HepG2 (cell line): ENCODE data around the gene RNU5B-1. TPM values are rescaled to one million over a fixed set of nuclear protein-coding genes. Genes with fewer than 3 reads are reported as not detected.

Source experiments
- ATAC-seq: fragments of 200-7000 bp; cut with Tn5 transposase; 3 replicates; pipeline ENCODE4 v1.9.1; 2020; ENCODE audit warnings: mild to moderate bottlenecking, moderate library complexity
- BruUV-seq: library from RNA; stranded (reverse); fragments of 400-500 nt; replicated peaks from 2 replicates; lab custom pipeline; 2021; lab: Mats Ljungman, UMichigan
- CTCF ChIA-PET: fragments of 300-600 bp; formaldehyde crosslinking; extraction: SDS; loops from one replicate; lab custom pipeline; 2021; ENCODE audit warnings: low total read pairs, inconsistent platforms, low intra/inter-chr PET ratio; lab: Yijun Ruan, JAX
- POLR2A ChIA-PET: fragments of 350-600 bp; sonication (Branson Sonifier 250); formaldehyde crosslinking; loops from one replicate; lab custom pipeline; 2020; ENCODE audit warnings: antibody characterized with exemption, inconsistent platforms; lab: Yijun Ruan, JAX
- DNase-seq: peaks from one replicate; pipeline ENCODE4 v3.0.0-alpha.2; 2015; ENCODE audit warnings: low spot score
- FAIRE-seq: peaks from 3 replicates; lab custom pipeline; 2011; peaks lifted over from hg19 to GRCh38; lab: Jason Lieb, UNC
- H2AFZ ChIP-seq: one replicate; pipeline ENCODE4 v1.6.1; 2011; ENCODE audit warnings: low read length, inconsistent platforms
- H3K27ac ChIP-seq: fragments of 300-600 bp; 3 replicates; pipeline ENCODE4 v1.8.0; 2011; ENCODE audit warnings: mixed run types, mild to moderate bottlenecking, mixed read lengths, low read length, inconsistent platforms; ENCODE audit not compliant: insufficient read depth; ENCODE audit errors: extremely low read length
- H3K27me3 ChIP-seq, 2 experiments: fragments of 200-600 bp in 1 of 2; 2 replicates in 1 of 2; 3 replicates in 1 of 2; pipeline versions ENCODE4 v1.6.0 to v1.8.0; 2011; ENCODE audit warnings: low read length in 2 of 2, mild to moderate bottlenecking in 2 of 2, moderate library complexity in 2 of 2, inconsistent platforms in 1 of 2; ENCODE audit not compliant: insufficient read depth in 2 of 2, control insufficient read depth in 1 of 2
- H3K36me3 ChIP-seq, 2 experiments: fragments of 200-600 bp in 1 of 2; replicated peaks in 1 of 2; 2 replicates in 1 of 2; 3 replicates in 1 of 2; pipeline versions ENCODE4 v1.5.1 to v1.8.0; 2011; ENCODE audit warnings: low read length in 2 of 2, inconsistent platforms in 1 of 2; ENCODE audit not compliant: insufficient read depth in 2 of 2, control insufficient read depth in 1 of 2
- H3K4me1 ChIP-seq: 2 replicates; pipeline ENCODE4 v1.5.1; 2012; ENCODE audit warnings: low read length, inconsistent platforms; ENCODE audit not compliant: insufficient read depth
- H3K4me2 ChIP-seq: 2 replicates; pipeline ENCODE4 v1.6.0; 2011; ENCODE audit warnings: low read depth, low read length, inconsistent platforms
- H3K4me3 ChIP-seq, 3 experiments: fragments of 200-600 bp in 1 of 3; sonication (generic), shearing (Covaris generic) in 1 of 3; replicated peaks in 1 of 3; 2 replicates each; pipeline ENCODE4 v1.5.1; 2011 to 2016; ENCODE audit warnings: low read length in 3 of 3, inconsistent platforms in 2 of 3, low read depth in 2 of 3, mild to moderate bottlenecking in 2 of 3, control low read depth in 1 of 3, mixed read lengths in 1 of 3; ENCODE audit not compliant: insufficient read depth in 1 of 3
- H3K79me2 ChIP-seq: one replicate; pipeline ENCODE4 v1.6.1; 2011; ENCODE audit warnings: low read length, inconsistent platforms; ENCODE audit not compliant: insufficient read depth
- H3K9ac ChIP-seq: 2 replicates; pipeline ENCODE4 v1.6.0; 2011; ENCODE audit warnings: mild to moderate bottlenecking, low read depth, low read length, inconsistent platforms; ENCODE audit not compliant: insufficient read depth
- H3K9me3 ChIP-seq: 2 replicates; pipeline ENCODE4 v1.5.1; 2012; ENCODE audit warnings: mild to moderate bottlenecking, low read length
- H4K20me1 ChIP-seq: 2 replicates; pipeline ENCODE4 v1.6.0; 2011; ENCODE audit warnings: inconsistent platforms, mild to moderate bottlenecking, low read length, moderate library complexity; ENCODE audit not compliant: insufficient read depth
- AGO2 ChIP-seq: fragments of 200-400 bp; formaldehyde crosslinking; optimal IDR thresholded peaks from 2 replicates; pipeline ENCODE3; 2017; ENCODE audit warnings: mild to moderate bottlenecking, low read depth, low read length, moderate library complexity
- DMAP1 ChIP-seq: IDR thresholded peaks from 2 replicates; pipeline ENCODE4 v1.6.1; 2016
- RBM22 ChIP-seq: fragments of 200-400 bp; formaldehyde crosslinking; optimal IDR thresholded peaks from 2 replicates; pipeline ENCODE3; 2017; ENCODE audit warnings: mild to moderate bottlenecking, low read length, moderate library complexity
- REPIN1 ChIP-seq: sonication (generic); formaldehyde crosslinking; IDR thresholded peaks from 2 replicates; pipeline ENCODE4 v1.8.0; 2022; ENCODE audit warnings: missing genetic modification reagents, low read depth, mild to moderate bottlenecking, borderline replicate concordance
- ZNF879 ChIP-seq: sonication (generic); formaldehyde crosslinking; IDR thresholded peaks from 2 replicates; pipeline ENCODE4 v1.8.1; 2023; ENCODE audit warnings: missing genetic modification reagents
- ZSCAN12 ChIP-seq: sonication (generic); formaldehyde crosslinking; IDR thresholded peaks from 2 replicates; pipeline ENCODE4 v1.9.0; 2021; ENCODE audit warnings: mild to moderate bottlenecking, missing genetic modification reagents
- WGBS: methylation state at CpG from one replicate; pipeline ENCODE4 v1.1.6; 2017; ENCODE audit warnings: low lambda C conversion rate; 5-methylcytosine and 5-hydroxymethylcytosine counted together
- in situ Hi-C: cut with HindIII; loops from 2 replicates; pipeline ENCODE4 v1.10.0; 2017; ENCODE audit warnings: low pct_unique_long_range_greater_than_20kb; ENCODE audit not compliant: extremely low pct_ligation_motif_present
- intact Hi-C: fragments of 100-400 bp; cut with micrococcal nuclease; formaldehyde crosslinking; loops from one replicate; pipeline ENCODE4 v1.10.0; 2022; ENCODE audit not compliant: unreplicated experiment
- polyA plus RNA-seq, 8 experiments: library from polyadenylated mRNA; depleted of rRNA in 3 of 8; stranded (reverse) in 7 of 8; unstranded in 1 of 8; fragments of >200 nt; fragmentation: Illumina TruSeq in 4 of 8; extraction: Trizol in 4 of 8; gene quantifications; 2 replicates each; pipeline versions ENCODE4 v1.2.1 to v1.2.3, GENCODE V29; 2011 to 2016; ENCODE audit warnings: low read depth in 4 of 8, missing spikeins in 1 of 8, mixed read lengths in 1 of 8; ENCODE audit not compliant: insufficient read depth in 1 of 8
- total RNA-seq, 5 experiments: library from RNA; depleted of rRNA; stranded (reverse); fragments of >200 nt; fragmentation: Illumina TruSeq; extraction: Trizol; gene quantifications; 2 replicates each; pipeline ENCODE4 v1.2.3, GENCODE V29; 2016; ENCODE audit warnings: low read depth in 1 of 5
- TF ChIP-seq, protein P1 (sequence below): sonication (generic); formaldehyde crosslinking; IDR thresholded peaks from 2 replicates; pipeline ENCODE4 v1.4.0; 2020; ENCODE audit warnings: missing genetic modification reagents

RNU5B-1 gene
- total and polyA plus RNA-seq, 2 of the 13 experiments (the other 11 are each of a cell fraction or from before 2014, with no cell fraction given) = 1,646 TPM; not detected in 1

DNA sequence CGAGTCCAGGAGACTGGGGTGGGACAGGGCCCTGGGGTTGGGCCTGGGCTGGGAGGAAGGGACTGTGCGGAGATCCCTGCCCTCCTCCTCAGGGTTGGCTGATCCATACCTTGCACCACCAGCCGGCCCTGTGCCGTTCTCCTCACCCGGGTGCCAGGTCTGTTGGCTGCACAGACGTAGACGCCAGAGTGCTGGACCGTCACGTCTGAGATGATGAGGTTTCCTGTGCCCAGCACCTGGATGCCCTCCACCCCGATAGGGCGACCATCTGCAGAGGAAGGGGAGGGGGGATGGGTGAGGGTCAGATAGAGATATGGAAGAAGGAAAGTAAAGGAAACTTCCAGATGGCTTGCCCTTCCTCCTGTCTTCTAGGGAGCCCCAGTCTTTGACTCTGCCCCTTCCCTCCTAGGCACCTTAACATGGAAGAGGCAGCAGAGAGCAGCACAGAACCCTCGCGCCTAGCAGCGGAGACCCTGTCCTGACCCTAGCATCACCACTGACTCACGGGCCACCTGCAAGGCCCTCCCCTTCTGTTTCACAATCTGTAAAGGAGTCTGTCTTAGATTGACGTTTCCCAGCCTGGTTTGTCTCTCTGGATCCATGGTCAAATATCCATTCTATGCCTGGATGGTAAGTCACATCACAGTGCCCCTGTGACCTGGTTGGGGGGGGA lies 28.8 kb downstream of the RNU5B-1 start:
- WGBS = 91% methylated on average over 15 of the region's 16 CpGs
- no peaks in the 10 kb centered on the region for H4K20me1 ChIP-seq
- DNase-seq = no peak
- H3K27ac ChIP-seq = no peak overlapping the region
- TF ChIP-seq DMAP1 (CRISPR knock-in tag) (no peak), RBM22 (no peak), AGO2 (peak; percentile 23), ZNF879 (CRISPR knock-in tag) (no peak), ZSCAN12 (CRISPR knock-in tag) (no peak), REPIN1 (CRISPR knock-in tag) (no peak)
- TF ChIP-seq, protein P1, sequence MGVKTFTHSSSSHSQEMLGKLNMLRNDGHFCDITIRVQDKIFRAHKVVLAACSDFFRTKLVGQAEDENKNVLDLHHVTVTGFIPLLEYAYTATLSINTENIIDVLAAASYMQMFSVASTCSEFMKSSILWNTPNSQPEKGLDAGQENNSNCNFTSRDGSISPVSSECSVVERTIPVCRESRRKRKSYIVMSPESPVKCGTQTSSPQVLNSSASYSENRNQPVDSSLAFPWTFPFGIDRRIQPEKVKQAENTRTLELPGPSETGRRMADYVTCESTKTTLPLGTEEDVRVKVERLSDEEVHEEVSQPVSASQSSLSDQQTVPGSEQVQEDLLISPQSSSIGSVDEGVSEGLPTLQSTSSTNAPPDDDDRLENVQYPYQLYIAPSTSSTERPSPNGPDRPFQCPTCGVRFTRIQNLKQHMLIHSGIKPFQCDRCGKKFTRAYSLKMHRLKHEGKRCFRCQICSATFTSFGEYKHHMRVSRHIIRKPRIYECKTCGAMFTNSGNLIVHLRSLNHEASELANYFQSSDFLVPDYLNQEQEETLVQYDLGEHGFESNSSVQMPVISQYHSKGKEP = no peak
- ChIA-PET POLR2A (no interaction called here), CTCF (interaction anchor here (0.6 kb wide), 1 partner anchor 14 kb away, joined by 3 read pairs; no protein-coding TSS in a partner anchor)
- no peak for FAIRE-seq
- H3K4me1 ChIP-seq = no peaks in the 10 kb centered on the region
- no peak overlapping the region for H3K9ac ChIP-seq
- no peaks in the 10 kb centered on the region for H3K9me3 ChIP-seq
- H3K27me3 ChIP-seq = no peaks in the 10 kb centered on the region
- intact Hi-C loops (no loop called here), in situ Hi-C loops (no loop called here)
- no peaks in the 10 kb centered on the region for H3K79me2 ChIP-seq
- no peak for ATAC-seq
- H2AFZ ChIP-seq = no peak overlapping the region
- H3K36me3 ChIP-seq = peaks cover 32 to 64% of the 10 kb centered on the region in 2 experiments; a peak in 4 of 5 replicates
- no peak overlapping the region for H3K4me2 ChIP-seq
- H3K4me3 ChIP-seq = no peak overlapping the region
- BruUV-seq = no TSS peak
